NCI-H748 treated with DMSO at 0.1 percent for 48 hours (cell line): ENCODE data around the gene BHLHE40.

Experiments used
- DNase-seq: peaks from one replicate; lab custom pipeline; 2025; lab: John Stamatoyannopoulos, UW

BHLHE40 gene

GRCh38 chr3:5001135-5001534 lies 21.9 kb downstream of the BHLHE40 start:
- no peak for DNase-seq

DNA sequence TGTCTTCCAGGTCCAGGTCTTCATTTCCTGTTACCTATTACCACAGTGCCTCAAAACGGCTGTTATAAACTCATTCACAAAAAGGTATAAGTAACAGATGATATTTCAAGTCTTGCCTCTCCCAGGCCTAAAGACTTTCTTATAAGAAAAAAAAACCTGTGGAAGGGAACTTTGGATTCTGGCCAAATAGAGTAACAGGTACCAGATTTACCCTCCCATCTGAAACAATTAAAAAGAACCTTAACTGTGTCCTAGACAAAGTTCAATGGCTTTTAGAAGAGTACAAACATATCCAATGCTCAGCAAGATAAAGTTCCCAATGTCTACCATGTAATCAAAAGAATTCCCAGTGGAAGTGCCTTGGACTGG lies 22.6 kb downstream of the BHLHE40 start:
- no peak for DNase-seq

- DNase-seq: no peak
Measured at GRCh38 chr3:5002174-5002870, 23.1 kb downstream of the BHLHE40 start.

DNA sequence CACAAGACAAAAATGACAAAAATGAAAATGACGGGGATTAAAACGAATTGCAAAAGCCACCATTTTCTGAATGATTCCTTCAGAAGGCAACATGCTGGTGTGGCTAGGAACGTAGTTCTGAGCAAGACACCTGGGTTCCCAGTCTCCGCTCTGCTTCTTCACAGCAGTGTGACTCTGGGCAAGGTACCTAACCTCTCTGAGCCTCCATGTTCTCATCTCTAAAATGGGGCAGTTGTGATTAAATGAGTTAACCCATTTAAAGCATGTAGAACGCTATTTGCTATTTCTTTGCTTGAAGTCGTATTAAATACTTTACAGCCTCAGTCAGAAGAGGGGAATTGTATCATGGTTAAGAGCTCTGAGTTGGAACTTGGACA lies 23.6 kb downstream of the BHLHE40 start:
- DNase-seq: no peak

DNA sequence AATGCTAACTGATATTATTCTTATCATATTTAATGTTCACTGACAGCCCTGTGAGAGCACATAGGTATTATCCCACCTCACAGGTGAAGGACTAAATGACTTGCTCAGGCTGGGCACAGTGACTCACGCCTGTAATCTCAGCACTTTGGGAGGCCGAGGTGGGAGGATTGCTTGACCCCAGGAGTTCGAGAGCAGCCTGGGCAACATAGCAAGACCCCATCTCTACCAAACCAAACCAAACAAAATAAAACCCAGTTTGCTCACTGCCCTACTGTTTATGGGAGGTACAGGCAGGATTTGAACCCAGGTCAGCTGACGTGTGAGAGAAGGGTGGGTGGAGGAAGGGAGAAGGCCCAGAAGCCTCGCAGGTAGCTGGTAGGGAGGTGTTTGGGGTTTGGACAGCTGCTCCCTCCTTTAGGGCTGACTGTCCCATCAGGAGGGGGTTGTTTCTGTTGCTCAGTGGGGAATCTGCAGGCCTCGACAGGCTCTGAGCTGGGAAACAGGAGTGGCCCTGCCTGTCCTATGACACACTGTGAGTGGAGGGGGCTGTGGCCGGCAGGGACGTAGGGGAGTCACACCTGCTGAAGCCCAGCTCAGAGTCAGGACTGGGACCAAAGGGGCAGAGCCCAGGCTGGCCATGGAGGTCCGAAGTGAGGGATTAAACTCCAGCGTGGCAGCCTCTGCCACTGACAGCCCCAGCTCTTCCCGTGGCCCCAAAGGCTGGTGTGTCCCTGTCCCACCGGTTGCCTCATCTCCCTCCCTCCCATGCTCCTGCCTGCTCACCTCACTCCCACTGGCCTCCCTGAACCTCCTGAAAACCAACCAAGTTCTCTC lies 25.3 kb downstream of the BHLHE40 start:
- DNase-seq: no peak

GRCh38 chr3:5005367-5005766 lies 26.1 kb downstream of the BHLHE40 start:
- no peak for DNase-seq

DNA sequence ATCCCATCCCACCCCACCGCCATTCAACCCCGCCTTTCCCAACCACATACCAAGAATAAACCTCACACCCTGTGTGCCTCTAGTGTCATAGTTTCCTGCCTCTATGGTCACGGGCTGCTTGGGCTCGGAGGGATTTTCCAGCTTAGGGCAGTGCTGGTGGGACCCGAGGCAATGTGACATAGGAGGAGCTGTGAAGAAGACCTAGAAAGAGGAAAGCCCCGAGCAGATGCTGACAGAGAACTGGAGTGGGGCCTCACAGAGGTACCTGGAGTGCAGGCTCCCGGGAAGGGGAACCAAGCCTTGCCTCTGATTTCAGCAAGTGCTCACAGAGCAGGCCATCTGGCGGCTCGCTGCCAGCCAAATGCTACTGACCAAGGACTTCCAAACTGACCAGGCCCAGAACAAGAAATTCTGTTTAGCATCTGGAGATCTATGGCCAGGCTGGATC lies 27.5 kb downstream of the BHLHE40 start:
- DNase-seq: no peak

DNA sequence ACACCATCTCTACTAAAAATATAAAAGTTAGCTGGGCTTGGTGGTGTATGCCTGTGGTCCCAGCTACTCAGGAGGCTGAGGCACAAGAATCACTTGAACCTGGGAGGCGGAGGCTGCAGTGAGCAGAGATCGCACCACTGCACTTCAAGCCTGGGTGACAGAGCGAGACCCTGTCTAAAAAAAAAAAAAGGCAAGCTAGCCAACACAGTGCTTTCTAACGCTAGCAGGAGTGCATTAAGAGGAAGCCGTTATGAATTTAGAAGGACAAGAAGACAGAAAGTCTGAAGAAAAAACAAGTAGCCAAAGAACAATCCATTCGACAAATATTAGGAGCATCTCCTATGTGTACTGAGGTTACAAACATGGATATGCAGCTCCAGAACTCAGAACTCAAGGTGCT lies 28.6 kb downstream of the BHLHE40 start:
- DNase-seq: no peak

GRCh38 chr3:5009506-5010109 lies 30.4 kb downstream of the BHLHE40 start:
- no peak for DNase-seq

DNA sequence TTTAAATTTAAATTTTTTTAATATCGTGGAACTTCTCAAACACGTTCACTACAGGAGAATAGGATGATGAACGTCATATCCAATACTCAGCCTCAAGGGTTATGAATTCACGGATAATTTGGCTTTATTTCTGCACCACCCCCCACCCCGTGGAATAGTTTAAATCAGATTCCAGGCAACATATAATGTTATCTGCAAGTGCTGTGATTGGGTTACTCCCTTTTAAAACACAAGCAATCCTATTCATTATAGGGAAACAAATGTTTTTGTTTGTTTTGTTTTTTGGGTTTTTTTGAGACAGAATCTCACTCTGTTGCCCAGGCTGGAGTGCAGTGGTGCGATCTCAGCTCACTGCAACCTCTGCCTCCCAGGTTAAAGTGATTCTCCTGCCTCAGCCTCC lies 30.9 kb downstream of the BHLHE40 start:
- DNase-seq: no peak

DNA sequence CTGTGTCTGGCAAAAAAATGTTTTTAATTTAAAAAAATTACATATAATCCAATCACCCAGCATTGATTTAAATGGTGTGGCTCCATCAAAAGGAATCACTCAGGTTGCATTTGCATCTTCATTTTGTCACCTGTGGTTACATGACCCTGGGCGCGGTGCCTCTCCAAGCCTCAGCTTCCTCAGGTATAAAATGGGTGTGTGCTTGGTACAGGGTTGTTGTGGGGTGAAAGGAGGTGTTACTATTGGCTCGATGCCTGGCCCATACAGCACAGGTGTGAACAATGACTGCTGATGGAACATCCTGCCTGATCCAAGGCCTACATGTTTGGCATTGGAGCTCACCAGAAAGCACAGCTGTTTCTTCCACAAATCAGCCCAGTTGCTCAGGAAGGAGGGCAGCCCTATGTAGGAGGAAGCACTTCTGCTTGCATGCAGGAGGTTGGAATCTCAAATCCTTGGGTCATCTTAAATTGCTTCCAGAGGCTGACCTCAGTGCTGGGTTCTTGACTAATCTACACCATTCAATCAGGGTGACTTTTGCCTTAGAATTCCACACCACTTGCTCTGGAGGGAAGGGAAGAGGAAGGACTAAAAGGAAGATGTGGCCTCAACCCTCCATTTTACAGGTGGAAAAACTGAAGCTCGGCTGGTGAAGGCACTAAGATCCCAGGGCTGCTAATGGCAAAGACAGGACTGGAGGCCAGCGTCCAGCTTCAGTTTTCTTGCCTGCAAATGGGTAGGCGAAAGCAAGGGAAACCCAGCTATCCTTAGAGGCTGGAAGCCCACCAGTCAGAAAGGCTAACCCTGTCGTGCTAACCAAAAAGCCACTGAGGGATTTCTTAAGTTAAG lies 31.7 kb downstream of the BHLHE40 start:
- DNase-seq: no peak

- no peak for DNase-seq
Measured at GRCh38 chr3:5011555-5012256, 32.5 kb downstream of the BHLHE40 start.

- no peak for DNase-seq
Measured at GRCh38 chr3:5012367-5012766, 33.1 kb downstream of the BHLHE40 start.

GRCh38 chr3:5013021-5013906 lies 34.0 kb downstream of the BHLHE40 start:
- no peak for DNase-seq

GRCh38 chr3:5014391-5014790 lies 35.2 kb downstream of the BHLHE40 start:
- no peak for DNase-seq

- DNase-seq: no peak
Measured at GRCh38 chr3:5015056-5015455, 35.8 kb downstream of the BHLHE40 start.

GRCh38 chr3:5016211-5017161 lies 37.2 kb downstream of the BHLHE40 start:
- no peak for DNase-seq

DNA sequence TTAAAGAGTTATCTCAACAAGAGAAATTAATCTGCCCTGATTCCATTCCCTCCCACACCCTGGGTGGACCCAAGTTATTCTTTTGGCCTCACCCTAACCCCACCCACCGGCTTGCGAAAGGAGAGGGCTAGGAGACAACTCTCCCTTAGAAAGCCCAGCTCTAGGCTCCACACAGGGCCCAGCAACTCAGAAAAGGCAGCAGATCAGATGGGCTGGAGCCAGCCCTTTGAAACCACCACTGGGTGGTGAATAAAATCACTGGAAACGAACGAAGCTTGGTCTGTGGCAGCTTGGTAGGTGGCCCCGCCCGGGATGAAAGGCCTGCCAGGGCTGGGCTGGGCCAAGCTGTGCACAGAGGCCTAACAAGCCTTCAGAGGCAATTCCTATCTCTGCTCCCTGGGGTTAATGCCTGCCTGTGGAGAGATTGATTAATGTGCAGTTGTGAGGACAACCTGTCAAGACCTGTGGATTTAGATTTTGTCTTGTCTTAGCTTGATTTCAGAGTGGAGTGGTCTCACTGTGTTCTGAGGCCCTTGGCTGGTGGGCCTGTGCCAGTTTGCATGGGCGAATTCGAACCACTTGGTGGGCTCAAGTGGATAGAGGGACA lies 38.8 kb downstream of the BHLHE40 start:
- DNase-seq: no peak
